ENCODE data around the gene MCU. TPM values are rescaled to one million over a fixed set of nuclear protein-coding genes. Genes with fewer than 3 reads are reported as not detected.
A peak's percentile ranks its signal among the peaks of the same experiment; 100 is the strongest.

Gene MCU
- total RNA-seq, 1 experiment from 2014 or later, result 19.2 TPM

- POLR2A ChIA-PET, result interaction anchor here (0.6 kb wide), 1 partner anchor 122 kb away, joined by 4 read pairs; no protein-coding TSS in a partner anchor
- no peak for TF ChIP-seq CTCF (IDR thresholded peaks at IDR 0.05; ENCODE audit: unreplicated experiment)
- Mint-ChIP-seq H3K27ac (ENCODE audit: low read depth, unreplicated experiment) (no peak overlapping the region), H3K27me3 (ENCODE audit: insufficient read depth, unreplicated experiment) (no peaks in the 10 kb centered on the region), H3K4me1 (ENCODE audit: insufficient read depth, unreplicated experiment) (peaks cover 42% of the 10 kb centered on the region), H3K4me3 (ENCODE audit: unreplicated experiment) (no peak overlapping the region), H3K36me3 (ENCODE audit: insufficient read depth, unreplicated experiment) (no peaks in the 10 kb centered on the region), H3K9me3 (ENCODE audit: unreplicated experiment) (no peaks in the 10 kb centered on the region)
- intact Hi-C loops (cut with micrococcal nuclease), result loop anchor here (5.0 kb wide), 1 partner anchor 122 kb away; no protein-coding TSS in a partner anchor
- BruUV-seq (replicated peaks), result no TSS peak
- CTCF ChIA-PET, result interaction anchor here (0.5 to 1.0 kb wide), 2 partner anchors 13 to 932 kb away, joined by 3 read pairs; no protein-coding TSS in a partner anchor
- DNase-seq (ENCODE audit: unreplicated experiment), result no peak
Observed at GRCh38 chr10:72689660-72690059, 2.3 kb upstream of the MCU start.

GRCh38 chr10:72690071-72690755, 1.7 kb upstream of the MCU start:
- Mint-ChIP-seq H3K4me3 (ENCODE audit: unreplicated experiment) (no peak overlapping the region), H3K27ac (ENCODE audit: low read depth, unreplicated experiment) (no peak overlapping the region), H3K4me1 (ENCODE audit: insufficient read depth, unreplicated experiment) (peaks cover 48% of the 10 kb centered on the region), H3K9me3 (ENCODE audit: unreplicated experiment) (no peaks in the 10 kb centered on the region), H3K36me3 (ENCODE audit: insufficient read depth, unreplicated experiment) (no peaks in the 10 kb centered on the region), H3K27me3 (ENCODE audit: insufficient read depth, unreplicated experiment) (no peaks in the 10 kb centered on the region)
- no TSS peak for BruUV-seq (replicated peaks)
- no peak for TF ChIP-seq CTCF (IDR thresholded peaks at IDR 0.05; ENCODE audit: unreplicated experiment)
- peak; percentile 27 for DNase-seq (ENCODE audit: unreplicated experiment)
- intact Hi-C loops (cut with micrococcal nuclease), result loop anchor here (5.0 kb wide), 1 partner anchor 123 kb away; no protein-coding TSS in a partner anchor
- POLR2A ChIA-PET, result interaction anchor here (0.5 to 1.6 kb wide), 4 partner anchors 8 to 139 kb away, joined by 3 to 7 read pairs (median 3); no protein-coding TSS in a partner anchor
- CTCF ChIA-PET, result interaction anchor here (0.8 to 1.0 kb wide), 2 partner anchors 9 to 14 kb away, joined by 3 to 4 read pairs; no protein-coding TSS in a partner anchor

- Mint-ChIP-seq H3K9me3 (ENCODE audit: unreplicated experiment) (no peaks in the 10 kb centered on the region), H3K27me3 (ENCODE audit: insufficient read depth, unreplicated experiment) (no peaks in the 10 kb centered on the region), H3K4me1 (ENCODE audit: insufficient read depth, unreplicated experiment) (peaks cover 47% of the 10 kb centered on the region), H3K36me3 (ENCODE audit: insufficient read depth, unreplicated experiment) (no peaks in the 10 kb centered on the region), H3K4me3 (ENCODE audit: unreplicated experiment) (peak overlapping the region; percentile 80), H3K27ac (ENCODE audit: low read depth, unreplicated experiment) (no peak overlapping the region)
- no peak for DNase-seq (ENCODE audit: unreplicated experiment)
- BruUV-seq (replicated peaks), result TSS peak; percentile 28
- TF ChIP-seq CTCF (IDR thresholded peaks at IDR 0.05; ENCODE audit: unreplicated experiment), result no peak
- intact Hi-C loops (cut with micrococcal nuclease), result loop anchor here (5.0 kb wide), 1 partner anchor 124 kb away; no protein-coding TSS in a partner anchor
- POLR2A ChIA-PET, result interaction anchor here (0.6 to 4.5 kb wide), 20 partner anchors 10 to 556 kb away, joined by 3 to 70 read pairs (median 4); partner anchors contain the start of genes DNAJC9 and MICU1
- CTCF ChIA-PET, result interaction anchor here (0.5 to 7.1 kb wide), 4 partner anchors 17 to 327 kb away, joined by 3 to 95 read pairs (median 20); no protein-coding TSS in a partner anchor
Observed at GRCh38 chr10:72691470-72691862, 477 bp upstream of the MCU start.

GRCh38 chr10:72692744-72692993, 726 bp downstream of the MCU start:
- Mint-ChIP-seq H3K36me3 (ENCODE audit: insufficient read depth, unreplicated experiment) (no peaks in the 10 kb centered on the region), H3K27me3 (ENCODE audit: insufficient read depth, unreplicated experiment) (no peaks in the 10 kb centered on the region), H3K4me3 (ENCODE audit: unreplicated experiment) (peak overlapping the region; percentile 80), H3K4me1 (ENCODE audit: insufficient read depth, unreplicated experiment) (peaks cover 41% of the 10 kb centered on the region), H3K27ac (ENCODE audit: low read depth, unreplicated experiment) (peak overlapping the region; percentile 17), H3K9me3 (ENCODE audit: unreplicated experiment) (no peaks in the 10 kb centered on the region)
- intact Hi-C loops (cut with micrococcal nuclease), result loop anchor here (1.0 to 5.0 kb wide), 2 partner anchors 125 to 328 kb away; no protein-coding TSS in a partner anchor
- no peak for TF ChIP-seq CTCF (IDR thresholded peaks at IDR 0.05; ENCODE audit: unreplicated experiment)
- CTCF ChIA-PET, result interaction anchor here (0.5 to 7.1 kb wide), 9 partner anchors 12 to 509 kb away, joined by 3 to 95 read pairs (median 4); no protein-coding TSS in a partner anchor
- no TSS peak for BruUV-seq (replicated peaks)
- DNase-seq (ENCODE audit: unreplicated experiment), result no peak
- POLR2A ChIA-PET, result interaction anchor here (0.7 to 4.5 kb wide), 19 partner anchors 10 to 418 kb away, joined by 3 to 70 read pairs (median 4); partner anchors contain the start of genes MICU1 and NUDT13

Measured in MCF 10A (cell line).